Stimulated activated CD4-positive, alpha-beta T cell treated with anti-CD3 and anti-CD28 coated beads, TNF-alpha, amount 100 ng/mL, for 48 hours (primary cell): ENCODE measurements around the gene ERBIN.

ENCODE experiments used
- DNase-seq, 3 donors: peaks; one replicate each; pipeline ENCODE4 v3.0.0-alpha.2; 2020; ENCODE audit warnings: low read depth in 3 of 3

ERBIN gene

DNA sequence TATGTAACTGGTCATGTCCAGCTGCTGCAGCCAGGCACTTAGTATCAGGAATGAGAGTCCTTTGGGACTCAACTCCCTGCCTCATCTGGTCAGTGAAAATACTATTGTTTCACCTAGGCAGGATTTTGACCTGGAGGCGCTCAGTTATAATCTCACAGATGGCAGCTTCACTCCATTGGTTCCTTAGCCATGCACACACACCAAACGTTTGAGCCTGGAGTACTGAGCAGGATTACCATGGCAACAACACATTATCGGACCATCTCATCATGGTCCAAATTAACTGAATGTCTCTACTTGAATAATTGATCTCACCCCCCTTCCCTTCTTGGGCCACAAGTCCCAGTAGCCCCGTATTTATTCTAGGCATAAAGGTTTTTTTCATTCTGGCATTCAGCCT is 202.8 kb downstream of the ERBIN start:
- DNase-seq = no peak

DNA sequence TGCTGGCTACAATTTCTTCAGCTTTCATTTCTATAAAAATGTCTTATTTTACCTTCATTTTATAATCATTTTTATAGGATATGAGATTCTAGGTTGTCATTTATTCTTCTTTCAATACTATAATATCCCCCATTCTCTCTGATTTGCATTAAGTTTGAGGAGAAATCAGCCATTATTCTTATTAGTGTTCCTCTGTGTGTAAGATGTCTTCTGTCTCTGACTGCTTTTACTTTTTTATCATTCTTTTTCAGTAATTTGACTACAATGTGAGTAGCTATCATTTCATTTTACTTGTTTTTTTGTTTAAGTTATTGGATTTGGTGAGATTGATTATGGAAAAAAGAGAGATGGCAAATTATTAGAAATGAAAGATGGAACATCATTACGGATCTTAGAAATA is 204.1 kb downstream of the ERBIN start:
- DNase-seq = no peak
